Measurements from ENCODE around the gene PRRX2. TPM values are rescaled to one million over a fixed set of nuclear protein-coding genes. Genes with fewer than 3 reads are reported as not detected.

The PRRX2 gene
- total and polyA plus RNA-seq, 9 of the 15 experiments (the other 6 are each of a cell fraction or from before 2014, with no cell fraction given): 0.21 TPM; not detected in 8

DNA sequence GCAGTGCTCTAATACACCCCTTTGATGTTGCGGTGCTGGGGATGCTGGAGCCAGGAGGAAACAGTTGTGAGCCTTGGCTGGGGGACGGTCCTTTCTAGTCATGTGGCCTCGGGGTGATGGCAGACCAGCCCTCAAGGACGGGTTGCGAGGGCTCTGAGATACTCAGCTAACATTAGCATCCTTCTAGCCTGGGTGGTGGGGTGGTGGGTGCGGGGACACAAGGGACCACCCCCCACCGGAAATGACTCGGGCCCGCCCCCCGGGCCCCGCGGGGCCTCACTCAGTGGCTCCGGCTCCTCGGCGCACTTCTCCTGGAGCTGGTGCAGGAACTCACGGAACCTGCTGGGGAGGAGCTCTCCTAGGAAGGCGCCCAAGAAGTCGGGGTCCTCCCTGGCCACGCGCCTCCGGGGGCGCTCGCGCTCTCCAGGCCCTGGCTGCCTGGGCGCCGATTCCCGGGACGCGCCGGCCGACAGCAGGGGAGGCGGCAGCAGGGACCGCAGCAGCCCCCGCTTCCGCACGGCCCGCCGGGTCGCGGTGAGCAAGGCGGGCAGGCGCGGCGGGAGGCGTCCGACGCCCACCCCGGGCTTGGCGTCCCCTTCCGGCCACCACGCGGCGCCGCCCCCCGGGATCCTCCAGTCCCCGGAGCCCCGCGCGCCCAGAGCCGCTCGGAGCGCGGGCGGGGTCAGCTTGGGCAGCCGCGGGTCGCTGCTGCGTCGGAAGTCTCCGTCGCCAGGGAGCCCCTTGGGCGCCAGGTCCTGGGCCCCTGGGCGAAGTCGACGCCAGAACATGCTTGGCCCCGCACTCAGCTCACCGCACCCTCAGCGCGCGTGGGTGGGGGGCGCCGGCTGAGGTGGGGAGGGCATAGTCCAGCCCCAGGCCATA is 45.4 kb upstream of the PRRX2 start (continued):
- TF ChIP-seq BHLHE40 (IDR thresholded peaks at IDR 0.05; ENCODE audit: low read length) (no peak), ZNF253 (CRISPR knock-in tag; conservative IDR thresholded peaks at IDR 0.05) (no peak), NR4A1 (CRISPR knock-in tag; IDR thresholded peaks at IDR 0.05) (no peak), NR4A1 (tag; IDR thresholded peaks at IDR 0.05) (no peak), SIX5 (IDR thresholded peaks at IDR 0.05; ENCODE audit: borderline replicate concordance in 1 of 2, insufficient read depth in 1 of 2, low read depth in 1 of 2, low read length in 2 of 2) (no peak), PURB (CRISPR knock-in tag; IDR thresholded peaks at IDR 0.05; ENCODE audit: low read depth) (no peak), MED1 (CRISPR knock-in tag; IDR thresholded peaks at IDR 0.05; ENCODE audit: borderline replicate concordance) (no peak), MAZ (CRISPR knock-in tag; conservative IDR thresholded peaks at IDR 0.05 in 1 of 2, IDR thresholded peaks at IDR 0.05 in 1 of 2) (peak in 1 of 2 experiments; percentile 79; a peak in 2 of 4 replicates), CBX2 (IDR thresholded peaks at IDR 0.05; ENCODE audit: insufficient read depth, low read length, poor library complexity, severe bottlenecking) (no peak), DPF2 (IDR thresholded peaks at IDR 0.05) (no peak), CBX1 (IDR thresholded peaks at IDR 0.05; ENCODE audit: low read depth) (peak; percentile 20; the same call in 1 of the 2 replicates), ZNF695 (CRISPR knock-in tag; IDR thresholded peaks at IDR 0.05) (no peak), TGIF2 (CRISPR knock-in tag; IDR thresholded peaks at IDR 0.05) (no peak), ZNF766 (CRISPR knock-in tag; conservative IDR thresholded peaks at IDR 0.05) (no peak), TSC22D4 (tag; IDR thresholded peaks at IDR 0.05) (no peak)
- TF ChIP-seq, protein P1, sequence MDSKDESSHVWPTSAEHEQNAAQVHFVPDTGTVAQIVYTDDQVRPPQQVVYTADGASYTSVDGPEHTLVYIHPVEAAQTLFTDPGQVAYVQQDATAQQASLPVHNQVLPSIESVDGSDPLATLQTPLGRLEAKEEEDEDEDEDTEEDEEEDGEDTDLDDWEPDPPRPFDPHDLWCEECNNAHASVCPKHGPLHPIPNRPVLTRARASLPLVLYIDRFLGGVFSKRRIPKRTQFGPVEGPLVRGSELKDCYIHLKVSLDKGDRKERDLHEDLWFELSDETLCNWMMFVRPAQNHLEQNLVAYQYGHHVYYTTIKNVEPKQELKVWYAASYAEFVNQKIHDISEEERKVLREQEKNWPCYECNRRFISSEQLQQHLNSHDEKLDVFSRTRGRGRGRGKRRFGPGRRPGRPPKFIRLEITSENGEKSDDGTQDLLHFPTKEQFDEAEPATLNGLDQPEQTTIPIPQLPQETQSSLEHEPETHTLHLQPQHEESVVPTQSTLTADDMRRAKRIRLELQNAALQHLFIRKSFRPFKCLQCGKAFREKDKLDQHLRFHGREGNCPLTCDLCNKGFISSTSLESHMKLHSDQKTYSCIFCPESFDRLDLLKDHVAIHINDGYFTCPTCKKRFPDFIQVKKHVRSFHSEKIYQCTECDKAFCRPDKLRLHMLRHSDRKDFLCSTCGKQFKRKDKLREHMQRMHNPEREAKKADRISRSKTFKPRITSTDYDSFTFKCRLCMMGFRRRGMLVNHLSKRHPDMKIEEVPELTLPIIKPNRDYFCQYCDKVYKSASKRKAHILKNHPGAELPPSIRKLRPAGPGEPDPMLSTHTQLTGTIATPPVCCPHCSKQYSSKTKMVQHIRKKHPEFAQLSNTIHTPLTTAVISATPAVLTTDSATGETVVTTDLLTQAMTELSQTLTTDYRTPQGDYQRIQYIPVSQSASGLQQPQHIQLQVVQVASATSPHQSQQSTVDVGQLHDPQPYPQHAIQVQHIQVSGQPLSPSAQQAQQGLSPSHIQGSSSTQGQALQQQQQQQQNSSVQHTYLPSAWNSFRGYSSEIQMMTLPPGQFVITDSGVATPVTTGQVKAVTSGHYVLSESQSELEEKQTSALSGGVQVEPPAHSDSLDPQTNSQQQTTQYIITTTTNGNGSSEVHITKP (IDR thresholded peaks at IDR 0.05; ENCODE audit: partially characterized antibody): no peak
- TF ChIP-seq, protein P2, sequence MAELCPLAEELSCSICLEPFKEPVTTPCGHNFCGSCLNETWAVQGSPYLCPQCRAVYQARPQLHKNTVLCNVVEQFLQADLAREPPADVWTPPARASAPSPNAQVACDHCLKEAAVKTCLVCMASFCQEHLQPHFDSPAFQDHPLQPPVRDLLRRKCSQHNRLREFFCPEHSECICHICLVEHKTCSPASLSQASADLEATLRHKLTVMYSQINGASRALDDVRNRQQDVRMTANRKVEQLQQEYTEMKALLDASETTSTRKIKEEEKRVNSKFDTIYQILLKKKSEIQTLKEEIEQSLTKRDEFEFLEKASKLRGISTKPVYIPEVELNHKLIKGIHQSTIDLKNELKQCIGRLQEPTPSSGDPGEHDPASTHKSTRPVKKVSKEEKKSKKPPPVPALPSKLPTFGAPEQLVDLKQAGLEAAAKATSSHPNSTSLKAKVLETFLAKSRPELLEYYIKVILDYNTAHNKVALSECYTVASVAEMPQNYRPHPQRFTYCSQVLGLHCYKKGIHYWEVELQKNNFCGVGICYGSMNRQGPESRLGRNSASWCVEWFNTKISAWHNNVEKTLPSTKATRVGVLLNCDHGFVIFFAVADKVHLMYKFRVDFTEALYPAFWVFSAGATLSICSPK (IDR thresholded peaks at IDR 0.05; ENCODE audit: borderline replicate concordance): no peak
- TF ChIP-seq, protein P3, sequence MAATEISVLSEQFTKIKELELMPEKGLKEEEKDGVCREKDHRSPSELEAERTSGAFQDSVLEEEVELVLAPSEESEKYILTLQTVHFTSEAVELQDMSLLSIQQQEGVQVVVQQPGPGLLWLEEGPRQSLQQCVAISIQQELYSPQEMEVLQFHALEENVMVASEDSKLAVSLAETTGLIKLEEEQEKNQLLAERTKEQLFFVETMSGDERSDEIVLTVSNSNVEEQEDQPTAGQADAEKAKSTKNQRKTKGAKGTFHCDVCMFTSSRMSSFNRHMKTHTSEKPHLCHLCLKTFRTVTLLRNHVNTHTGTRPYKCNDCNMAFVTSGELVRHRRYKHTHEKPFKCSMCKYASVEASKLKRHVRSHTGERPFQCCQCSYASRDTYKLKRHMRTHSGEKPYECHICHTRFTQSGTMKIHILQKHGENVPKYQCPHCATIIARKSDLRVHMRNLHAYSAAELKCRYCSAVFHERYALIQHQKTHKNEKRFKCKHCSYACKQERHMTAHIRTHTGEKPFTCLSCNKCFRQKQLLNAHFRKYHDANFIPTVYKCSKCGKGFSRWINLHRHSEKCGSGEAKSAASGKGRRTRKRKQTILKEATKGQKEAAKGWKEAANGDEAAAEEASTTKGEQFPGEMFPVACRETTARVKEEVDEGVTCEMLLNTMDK (IDR thresholded peaks at IDR 0.05; ENCODE audit: borderline replicate concordance, insufficient read depth, low read depth, low read length, poor library complexity, severe bottlenecking): peak; percentile 47

Data from K562 (cell line).